ENCODE data around the gene ACOX1.

The ACOX1 gene

GRCh38 chr17:75894049-75894733 lies 84.8 kb downstream of the ACOX1 start:
- DNase-seq (ENCODE audit: extremely low read depth in 1 of 2, low read depth in 1 of 2): no peak

- DNase-seq (ENCODE audit: extremely low read depth in 1 of 2, low read depth in 1 of 2): no peak
These were observed 85.5 kb downstream of the ACOX1 start for GRCh38 chr17:75893305-75894048.

- no peak for DNase-seq (ENCODE audit: extremely low read depth in 1 of 2, low read depth in 1 of 2)
These were observed 86.3 kb downstream of the ACOX1 start for GRCh38 chr17:75892556-75893224.

GRCh38 chr17:75891605-75892555 lies 87.1 kb downstream of the ACOX1 start:
- DNase-seq (ENCODE audit: extremely low read depth in 1 of 2, low read depth in 1 of 2): no peak
